Measurements from ENCODE around the gene TPRA1. TPM values are rescaled to one million over a fixed set of nuclear protein-coding genes. Genes with fewer than 3 reads are reported as not detected.

Gene TPRA1
- total RNA-seq, 1 donor from 2014 or later = 38.4 TPM

GRCh38 chr3:127545216-127545615 is 45.3 kb downstream of the TPRA1 start:
- no peak overlapping the region for H3K4me3 ChIP-seq (ENCODE audit: low read depth, low read length)
- DNase-seq (ENCODE audit: low read depth) (no peak), FAIRE-seq (peak; percentile 64)
- H3K36me3 ChIP-seq (ENCODE audit: control insufficient read depth, insufficient read depth, low read length) = no peaks in the 10 kb centered on the region
- TF ChIP-seq CTCF (IDR thresholded peaks at IDR 0.05; ENCODE audit: insufficient read depth, low read length, severe bottlenecking) = no peak
- H3K27me3 ChIP-seq (ENCODE audit: control insufficient read depth, insufficient read depth, low read length) = peaks cover 3% of the 10 kb centered on the region

GRCh38 chr3:127544803-127545201 is 45.7 kb downstream of the TPRA1 start:
- TF ChIP-seq CTCF (IDR thresholded peaks at IDR 0.05; ENCODE audit: insufficient read depth, low read length, severe bottlenecking) = no peak
- FAIRE-seq (no peak), DNase-seq (ENCODE audit: low read depth) (no peak)
- peaks cover 3% of the 10 kb centered on the region for H3K27me3 ChIP-seq (ENCODE audit: control insufficient read depth, insufficient read depth, low read length)
- no peaks in the 10 kb centered on the region for H3K36me3 ChIP-seq (ENCODE audit: control insufficient read depth, insufficient read depth, low read length)
- H3K4me3 ChIP-seq (ENCODE audit: low read depth, low read length) = no peak overlapping the region

GRCh38 chr3:127544192-127544802 is 46.2 kb downstream of the TPRA1 start:
- Histone ChIP-seq H3K27me3 (ENCODE audit: control insufficient read depth, insufficient read depth, low read length) (peaks cover 3% of the 10 kb centered on the region), H3K36me3 (ENCODE audit: control insufficient read depth, insufficient read depth, low read length) (no peaks in the 10 kb centered on the region), H3K4me3 (ENCODE audit: low read depth, low read length) (no peak overlapping the region)
- FAIRE-seq (no peak), DNase-seq (ENCODE audit: low read depth) (peak; percentile 43)
- peak; percentile 95 for TF ChIP-seq CTCF (IDR thresholded peaks at IDR 0.05; ENCODE audit: insufficient read depth, low read length, severe bottlenecking)

- FAIRE-seq (no peak), DNase-seq (ENCODE audit: low read depth) (no peak)
- no peaks in the 10 kb centered on the region for H3K36me3 ChIP-seq (ENCODE audit: control insufficient read depth, insufficient read depth, low read length)
- peaks cover 3% of the 10 kb centered on the region for H3K27me3 ChIP-seq (ENCODE audit: control insufficient read depth, insufficient read depth, low read length)
- no peak overlapping the region for H3K4me3 ChIP-seq (ENCODE audit: low read depth, low read length)
- TF ChIP-seq CTCF (IDR thresholded peaks at IDR 0.05; ENCODE audit: insufficient read depth, low read length, severe bottlenecking) = no peak
Observed at GRCh38 chr3:127543441-127543840, 47.1 kb downstream of the TPRA1 start.

- H3K4me3 ChIP-seq (ENCODE audit: low read depth, low read length) = no peak overlapping the region
- no peak for FAIRE-seq
- H3K27me3 ChIP-seq (ENCODE audit: control insufficient read depth, insufficient read depth, low read length) = peaks cover 3% of the 10 kb centered on the region
- no peak for TF ChIP-seq CTCF (IDR thresholded peaks at IDR 0.05; ENCODE audit: insufficient read depth, low read length, severe bottlenecking)
- H3K36me3 ChIP-seq (ENCODE audit: control insufficient read depth, insufficient read depth, low read length) = no peaks in the 10 kb centered on the region
- DNase-seq (ENCODE audit: low read depth) = no peak
Observed at GRCh38 chr3:127542441-127542952, 48.0 kb downstream of the TPRA1 start.

GRCh38 chr3:127541320-127541719 is 49.2 kb downstream of the TPRA1 start:
- H3K4me3 ChIP-seq (ENCODE audit: low read depth, low read length) = no peak overlapping the region
- no peak for TF ChIP-seq CTCF (IDR thresholded peaks at IDR 0.05; ENCODE audit: insufficient read depth, low read length, severe bottlenecking)
- peaks cover 3% of the 10 kb centered on the region for H3K27me3 ChIP-seq (ENCODE audit: control insufficient read depth, insufficient read depth, low read length)
- no peak for DNase-seq (ENCODE audit: low read depth)
- no peak for FAIRE-seq
- no peaks in the 10 kb centered on the region for H3K36me3 ChIP-seq (ENCODE audit: control insufficient read depth, insufficient read depth, low read length)

Measured in bronchial epithelial cell (primary cell).